C4-2B (cell line): Measurements from ENCODE around the gene CRTC2.
"Not testable (repeated sequence)": the region's sequence is repeated elsewhere in the genome, so short reads cannot be mapped to it uniquely, and the experiment has no call there.

Experiments used
- ZFX ChIP-seq: fragments of 450-650 bp; IDR thresholded peaks from 2 replicates; pipeline ENCODE4 v1.6.1; 2017
- TF ChIP-seq, protein P1 (sequence below): fragments of 450-650 bp; conservative IDR thresholded peaks from 2 replicates; pipeline ENCODE4 v1.5.1; 2017; ENCODE audit warnings: mild to moderate bottlenecking

DNA sequence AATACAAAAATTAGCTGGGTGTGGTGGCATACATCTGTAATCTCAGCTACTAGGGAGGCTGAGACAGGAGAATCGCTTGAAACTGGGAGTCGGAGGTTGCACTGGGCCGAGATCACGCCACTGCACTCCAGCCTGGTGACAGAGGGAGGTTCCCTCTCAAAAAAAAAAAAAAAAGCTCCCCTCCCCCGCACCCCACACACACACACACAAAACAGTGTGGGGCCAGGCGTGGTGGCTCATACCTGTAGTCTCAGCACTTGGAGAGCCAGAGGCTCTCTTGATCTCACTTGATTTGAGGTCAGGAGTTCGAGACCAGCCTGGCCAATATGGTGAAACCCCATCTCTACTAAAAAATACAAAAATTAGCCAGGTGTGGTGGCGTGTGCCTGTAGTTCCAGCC, 52.5 kb downstream of the CRTC2 start:
- TF ChIP-seq, protein P1, sequence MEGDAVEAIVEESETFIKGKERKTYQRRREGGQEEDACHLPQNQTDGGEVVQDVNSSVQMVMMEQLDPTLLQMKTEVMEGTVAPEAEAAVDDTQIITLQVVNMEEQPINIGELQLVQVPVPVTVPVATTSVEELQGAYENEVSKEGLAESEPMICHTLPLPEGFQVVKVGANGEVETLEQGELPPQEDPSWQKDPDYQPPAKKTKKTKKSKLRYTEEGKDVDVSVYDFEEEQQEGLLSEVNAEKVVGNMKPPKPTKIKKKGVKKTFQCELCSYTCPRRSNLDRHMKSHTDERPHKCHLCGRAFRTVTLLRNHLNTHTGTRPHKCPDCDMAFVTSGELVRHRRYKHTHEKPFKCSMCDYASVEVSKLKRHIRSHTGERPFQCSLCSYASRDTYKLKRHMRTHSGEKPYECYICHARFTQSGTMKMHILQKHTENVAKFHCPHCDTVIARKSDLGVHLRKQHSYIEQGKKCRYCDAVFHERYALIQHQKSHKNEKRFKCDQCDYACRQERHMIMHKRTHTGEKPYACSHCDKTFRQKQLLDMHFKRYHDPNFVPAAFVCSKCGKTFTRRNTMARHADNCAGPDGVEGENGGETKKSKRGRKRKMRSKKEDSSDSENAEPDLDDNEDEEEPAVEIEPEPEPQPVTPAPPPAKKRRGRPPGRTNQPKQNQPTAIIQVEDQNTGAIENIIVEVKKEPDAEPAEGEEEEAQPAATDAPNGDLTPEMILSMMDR, result not testable (repeated sequence)
- not testable (repeated sequence) for TF ChIP-seq ZFX
